NT2/D1 (cell line): ENCODE results near the gene HMX2.

Experiments
- SUZ12 ChIP-seq: IDR thresholded peaks from 2 replicates; pipeline ENCODE4 v1.6.1; 2011; ENCODE audit not compliant: insufficient read length, insufficient read depth; ENCODE audit errors: extremely low read depth
- YY1 ChIP-seq: IDR thresholded peaks from 2 replicates; pipeline ENCODE4 v1.6.1; 2011; ENCODE audit not compliant: insufficient read length, insufficient read depth
- ZNF274 ChIP-seq: IDR thresholded peaks from 2 replicates; pipeline ENCODE4 v1.6.1; 2011; ENCODE audit warnings: mild to moderate bottlenecking, low read depth, low read length

GRCh38 chr10:123102673-123103072 lies 45.3 kb upstream of the HMX2 start:
- TF ChIP-seq SUZ12 (no peak), ZNF274 (no peak), YY1 (no peak)
